HG02840 (cell line): ENCODE data around the gene MYBBP1A.

Experiments used
- ATAC-seq: cut with Tn5 transposase; IDR thresholded peaks from one replicate; pipeline ENCODE4 v1.9.1; 2021; ENCODE audit warnings: mild to moderate bottlenecking, moderate library complexity, moderate number of reproducible peaks; ENCODE audit not compliant: unreplicated experiment, low FRiP score

MYBBP1A gene

GRCh38 chr17:4574448-4575045 lies 19.4 kb upstream of the MYBBP1A start:
- no peak for ATAC-seq

GRCh38 chr17:4573669-4574068 lies 18.5 kb upstream of the MYBBP1A start:
- no peak for ATAC-seq

- ATAC-seq = no peak
Measured at GRCh38 chr17:4573115-4573514, 17.9 kb upstream of the MYBBP1A start.

GRCh38 chr17:4572131-4572530 lies 16.9 kb upstream of the MYBBP1A start:
- ATAC-seq = no peak

- ATAC-seq = no peak
Measured at GRCh38 chr17:4569591-4569990, 14.4 kb upstream of the MYBBP1A start.

- no peak for ATAC-seq
Measured at GRCh38 chr17:4566785-4567184, 11.6 kb upstream of the MYBBP1A start.

GRCh38 chr17:4565209-4566141 lies 10.3 kb upstream of the MYBBP1A start:
- no peak for ATAC-seq

GRCh38 chr17:4562015-4562969 lies 7.1 kb upstream of the MYBBP1A start:
- no peak for ATAC-seq

GRCh38 chr17:4560837-4561256 lies 5.7 kb upstream of the MYBBP1A start:
- no peak for ATAC-seq

GRCh38 chr17:4560421-4560820 lies 5.2 kb upstream of the MYBBP1A start, which contains the start of gene GGT6:
TSS of gene GGT6 (minus strand) at chr17:4560577. CDS start at chr17:4560521, 56 bp downstream.
- no peak for ATAC-seq

- ATAC-seq = no peak
Measured at GRCh38 chr17:4559966-4560365, 4.8 kb upstream of the MYBBP1A start.

- ATAC-seq = no peak
Measured at GRCh38 chr17:4559139-4559791, 4.1 kb upstream of the MYBBP1A start.

GRCh38 chr17:4558347-4558971 lies 3.3 kb upstream of the MYBBP1A start:
- no peak for ATAC-seq

- no peak for ATAC-seq
Measured at GRCh38 chr17:4557626-4558346, 2.6 kb upstream of the MYBBP1A start.

GRCh38 chr17:4556996-4557395 lies 1.8 kb upstream of the MYBBP1A start:
- no peak for ATAC-seq

GRCh38 chr17:4555873-4556759 lies 932 bp upstream of the MYBBP1A start:
- no peak for ATAC-seq

GRCh38 chr17:4554441-4554996 lies 665 bp downstream of the MYBBP1A start:
- no peak for ATAC-seq

GRCh38 chr17:4553669-4554068 lies 1.5 kb downstream of the MYBBP1A start:
- no peak for ATAC-seq
